ENCODE results near the gene PLA2G2C. TPM values are rescaled to one million over a fixed set of nuclear protein-coding genes. Genes with fewer than 3 reads are reported as not detected.

The PLA2G2C gene
- total and polyA plus RNA-seq, 10 donors: 0.17 TPM; not detected in 9

DNA sequence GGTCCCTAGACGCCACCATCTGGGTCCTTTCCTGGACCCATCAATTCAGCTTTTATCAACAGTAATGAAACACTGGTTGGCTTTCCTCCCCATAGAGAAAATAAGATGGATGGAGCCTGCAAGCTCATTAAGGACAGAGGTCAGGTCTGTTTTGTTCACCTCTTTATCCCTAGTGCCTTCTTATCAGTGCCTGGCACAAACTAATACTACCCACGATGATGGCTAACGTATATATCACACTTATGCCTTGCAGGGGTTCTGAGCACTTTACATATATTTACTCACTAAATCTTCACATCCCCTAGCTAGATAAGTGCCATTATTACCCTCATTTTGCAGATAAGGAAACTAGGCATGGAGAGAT is 5.5 kb downstream of the PLA2G2C start:
- Histone ChIP-seq H3K4me3 (no peak overlapping the region), H3K27me3 (replicated peaks in 1 of 7) (peaks cover 0 to 16% (median 6%) of the 10 kb centered on the region in 7 donors), H3K27ac (no peak overlapping the region), H3K4me1 (peaks cover 0 to 15% (median 10%) of the 10 kb centered on the region in 6 donors), H3K9me3 (peaks cover 0 to 4% (median 0%) of the 10 kb centered on the region in 8 donors), H3K36me3 (no peaks in the 10 kb centered on the region)
- 78 to 87% (median 84%) methylated on average over 3 of the region's 3 CpGs for WGBS, 5 donors
- TF ChIP-seq POLR2AphosphoS5 (IDR thresholded peaks at IDR 0.05): no peak
- TF ChIP-seq, protein P1, sequence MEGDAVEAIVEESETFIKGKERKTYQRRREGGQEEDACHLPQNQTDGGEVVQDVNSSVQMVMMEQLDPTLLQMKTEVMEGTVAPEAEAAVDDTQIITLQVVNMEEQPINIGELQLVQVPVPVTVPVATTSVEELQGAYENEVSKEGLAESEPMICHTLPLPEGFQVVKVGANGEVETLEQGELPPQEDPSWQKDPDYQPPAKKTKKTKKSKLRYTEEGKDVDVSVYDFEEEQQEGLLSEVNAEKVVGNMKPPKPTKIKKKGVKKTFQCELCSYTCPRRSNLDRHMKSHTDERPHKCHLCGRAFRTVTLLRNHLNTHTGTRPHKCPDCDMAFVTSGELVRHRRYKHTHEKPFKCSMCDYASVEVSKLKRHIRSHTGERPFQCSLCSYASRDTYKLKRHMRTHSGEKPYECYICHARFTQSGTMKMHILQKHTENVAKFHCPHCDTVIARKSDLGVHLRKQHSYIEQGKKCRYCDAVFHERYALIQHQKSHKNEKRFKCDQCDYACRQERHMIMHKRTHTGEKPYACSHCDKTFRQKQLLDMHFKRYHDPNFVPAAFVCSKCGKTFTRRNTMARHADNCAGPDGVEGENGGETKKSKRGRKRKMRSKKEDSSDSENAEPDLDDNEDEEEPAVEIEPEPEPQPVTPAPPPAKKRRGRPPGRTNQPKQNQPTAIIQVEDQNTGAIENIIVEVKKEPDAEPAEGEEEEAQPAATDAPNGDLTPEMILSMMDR (IDR thresholded peaks at IDR 0.05 in 8 of 11, conservative IDR thresholded peaks at IDR 0.05 in 3 of 11): no peak
- TF ChIP-seq POLR2A (IDR thresholded peaks at IDR 0.05): no peak
- no peak for DNase-seq
- intact Hi-C loops (cut with DNase I; ENCODE audit: low total_unique reads): no loop called here

DNA sequence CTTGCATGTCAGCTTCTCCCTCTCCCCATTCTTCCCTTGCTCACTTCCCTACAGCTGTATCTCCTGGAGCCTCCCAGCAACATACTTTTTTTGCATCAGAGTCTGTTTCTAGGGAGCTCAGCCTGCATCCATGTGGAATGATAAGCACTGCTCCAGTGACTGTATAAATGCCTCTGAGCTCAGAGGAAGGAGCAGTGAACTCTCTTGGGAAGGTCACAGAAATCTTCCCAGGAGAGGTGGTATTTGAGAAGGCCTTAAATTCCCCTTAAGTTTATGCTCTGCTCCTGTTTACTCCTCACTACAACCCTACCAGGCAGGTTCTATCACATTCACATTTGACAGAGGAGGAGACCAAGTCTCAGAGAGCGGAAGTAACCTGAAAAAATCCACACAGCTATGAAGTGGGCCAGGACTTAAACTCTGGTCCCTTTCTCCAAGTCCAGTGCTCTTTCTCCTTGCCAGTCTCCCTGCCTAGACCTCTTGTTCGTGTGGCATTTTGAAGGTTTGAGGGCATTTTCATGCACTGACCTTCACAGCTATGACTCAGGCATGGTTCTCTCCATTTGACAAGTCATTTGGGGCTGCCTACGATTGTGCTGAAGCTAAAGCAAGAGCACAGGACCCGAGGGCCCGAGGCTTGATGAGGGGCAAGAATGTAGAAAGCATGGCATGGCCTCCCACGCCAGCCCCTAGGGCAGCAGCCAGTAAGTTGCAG is 6.0 kb downstream of the PLA2G2C start:
- no peak overlapping the region for H3K4me3 ChIP-seq
- no peaks in the 10 kb centered on the region for H3K36me3 ChIP-seq
- peaks cover 0 to 10% (median under 1%) of the 10 kb centered on the region in 7 donors for H3K27me3 ChIP-seq (replicated peaks in 1 of 7)
- H3K4me1 ChIP-seq: peaks cover 0 to 10% (median 5%) of the 10 kb centered on the region in 6 donors
- WGBS, 5 donors: 77 to 87% (median 83%) methylated on average over 6 of the region's 6 CpGs
- no peak overlapping the region for H3K27ac ChIP-seq
- peak; percentile 24 for DNase-seq
- H3K9me3 ChIP-seq: peaks cover 0 to 4% (median 0%) of the 10 kb centered on the region in 8 donors
- intact Hi-C loops (cut with DNase I; ENCODE audit: low total_unique reads): no loop called here
- TF ChIP-seq POLR2AphosphoS5 (IDR thresholded peaks at IDR 0.05) (no peak), POLR2A (IDR thresholded peaks at IDR 0.05) (no peak)
- TF ChIP-seq, protein P1 (IDR thresholded peaks at IDR 0.05 in 8 of 11, conservative IDR thresholded peaks at IDR 0.05 in 3 of 11): no peak

DNA sequence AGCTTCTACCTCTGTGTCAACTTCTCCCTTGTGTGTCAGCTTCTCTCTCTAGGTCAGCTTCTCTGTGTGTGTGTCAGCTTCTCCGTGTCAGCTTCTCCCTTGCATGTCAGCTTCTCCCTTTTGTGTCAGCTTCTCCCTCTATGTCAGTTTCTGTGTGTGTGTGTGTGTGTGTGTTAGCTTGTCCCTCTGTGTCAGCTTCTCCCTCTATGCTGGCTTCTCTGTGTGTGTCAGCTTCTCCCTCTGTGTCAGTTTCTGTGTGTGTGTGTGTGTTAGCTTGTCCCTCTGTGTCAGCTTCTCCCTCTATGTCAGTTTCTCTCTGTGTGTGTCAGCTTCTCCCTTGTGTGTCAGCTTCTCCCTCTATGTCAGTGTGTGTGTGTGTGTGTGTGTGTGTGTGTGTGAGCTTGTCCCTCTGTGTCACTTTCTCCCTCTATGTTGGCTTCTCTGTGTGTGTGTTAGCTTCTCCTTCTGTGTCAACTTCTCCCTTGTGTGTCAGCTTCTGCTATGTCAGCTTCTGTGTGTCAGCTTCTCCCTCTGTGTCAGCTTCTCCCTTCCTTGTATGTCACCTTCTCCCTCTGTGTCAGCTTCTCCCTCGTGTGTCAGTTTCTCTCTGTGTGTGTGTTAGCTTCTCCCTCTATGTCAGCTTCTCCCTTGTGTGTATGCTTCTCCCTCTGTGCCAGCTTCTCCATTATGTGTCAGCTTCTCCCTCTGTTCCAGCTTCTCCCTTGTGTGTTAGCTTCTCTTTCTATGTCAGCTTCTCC is 6.8 kb downstream of the PLA2G2C start:
- H3K4me1 ChIP-seq: peaks cover 0 to 2% (median 0%) of the 10 kb centered on the region in 6 donors
- no peaks in the 10 kb centered on the region for H3K36me3 ChIP-seq
- H3K27ac ChIP-seq: no peak overlapping the region
- no peak for DNase-seq
- WGBS, 5 donors: 84 to 94% (median 90%) methylated on average over 2 of the region's 2 CpGs
- peaks cover 0 to 4% (median 0%) of the 10 kb centered on the region in 8 donors for H3K9me3 ChIP-seq
- peaks cover 0 to 3% (median 0%) of the 10 kb centered on the region in 7 donors for H3K27me3 ChIP-seq (replicated peaks in 1 of 7)
- H3K4me3 ChIP-seq: no peak overlapping the region
- TF ChIP-seq POLR2AphosphoS5 (IDR thresholded peaks at IDR 0.05) (no peak), POLR2A (IDR thresholded peaks at IDR 0.05) (no peak)
- TF ChIP-seq, protein P1 (IDR thresholded peaks at IDR 0.05 in 8 of 11, conservative IDR thresholded peaks at IDR 0.05 in 3 of 11): no peak
- intact Hi-C loops (cut with DNase I; ENCODE audit: low total_unique reads): no loop called here
